GM19035 (cell line): Measurements from ENCODE around the gene PHLDB2.

Source experiments
- ATAC-seq: cut with Tn5 transposase; IDR thresholded peaks from one replicate; pipeline ENCODE4 v1.9.1; 2021; ENCODE audit not compliant: unreplicated experiment

PHLDB2 gene

GRCh38 chr3:111850537-111850936 lies 8.5 kb upstream of the PHLDB2 start:
- no peak for ATAC-seq

GRCh38 chr3:111851511-111851954 lies 7.5 kb upstream of the PHLDB2 start:
- no peak for ATAC-seq

GRCh38 chr3:111852540-111852939 lies 6.5 kb upstream of the PHLDB2 start:
- ATAC-seq = no peak

GRCh38 chr3:111853068-111853467 lies 6.0 kb upstream of the PHLDB2 start:
- no peak for ATAC-seq

- no peak for ATAC-seq
Observed at GRCh38 chr3:111854990-111855389, 4.1 kb upstream of the PHLDB2 start.

GRCh38 chr3:111856501-111856900 lies 2.6 kb upstream of the PHLDB2 start:
- no peak for ATAC-seq

- ATAC-seq = no peak
Observed at GRCh38 chr3:111857474-111857873, 1.6 kb upstream of the PHLDB2 start.

- no peak for ATAC-seq
Observed at GRCh38 chr3:111858642-111859041, 423 bp upstream of the PHLDB2 start.

GRCh38 chr3:111859974-111860859 lies 1.2 kb downstream of the PHLDB2 start:
- ATAC-seq = peak; percentile 89

GRCh38 chr3:111861391-111861790 lies 2.3 kb downstream of the PHLDB2 start:
- ATAC-seq = no peak

- ATAC-seq = no peak
Observed at GRCh38 chr3:111862415-111862814, 3.4 kb downstream of the PHLDB2 start.

GRCh38 chr3:111862974-111863373 lies 3.9 kb downstream of the PHLDB2 start:
- no peak for ATAC-seq

- no peak for ATAC-seq
Observed at GRCh38 chr3:111863942-111864694, 5.1 kb downstream of the PHLDB2 start.

- ATAC-seq = no peak
Observed at GRCh38 chr3:111864821-111865656, 6.0 kb downstream of the PHLDB2 start.

GRCh38 chr3:111867889-111868426 lies 8.9 kb downstream of the PHLDB2 start:
- no peak for ATAC-seq

- no peak for ATAC-seq
Observed at GRCh38 chr3:111870620-111871019, 11.6 kb downstream of the PHLDB2 start.

GRCh38 chr3:111871809-111872623 lies 13.0 kb downstream of the PHLDB2 start:
- ATAC-seq = no peak

- no peak for ATAC-seq
Observed at GRCh38 chr3:111872979-111873378, 13.9 kb downstream of the PHLDB2 start.

GRCh38 chr3:111874177-111874820 lies 15.2 kb downstream of the PHLDB2 start:
- no peak for ATAC-seq

- ATAC-seq = no peak
Observed at GRCh38 chr3:111881480-111881879, 22.4 kb downstream of the PHLDB2 start.
